Measurements from ENCODE around the gene TAF11L8.
"Not testable (repeated sequence)": the region's sequence is repeated elsewhere in the genome, so short reads cannot be mapped to it uniquely, and the experiment has no call there.

TAF11L8 gene

GRCh38 chr5:17590860-17591259 lies at the start of gene TAF11L8:
TSS of gene TAF11L8 (minus strand) at chr5:17590960.
- not testable (repeated sequence) for H4K20me1 ChIP-seq (ENCODE audit: insufficient read depth, low read length); H3K4me3 ChIP-seq (ENCODE audit: low read depth in 1 of 2, low read length in 2 of 2); DNase-seq; H3K27me3 ChIP-seq (ENCODE audit: insufficient read depth, low read length, poor library complexity); H3K9ac ChIP-seq (ENCODE audit: low read depth, low read length); H3K27ac ChIP-seq (ENCODE audit: low read length); H3K9me3 ChIP-seq (ENCODE audit: insufficient read depth, low read length, severe bottlenecking); H3K4me1 ChIP-seq (ENCODE audit: insufficient read depth, low read length); ATAC-seq (ENCODE audit: insufficient read depth, low read depth); H3K36me3 ChIP-seq (ENCODE audit: insufficient read depth, low read length); H3K4me2 ChIP-seq (ENCODE audit: insufficient read depth, low read length); H3K79me2 ChIP-seq (ENCODE audit: insufficient read depth, low read length); H2AFZ ChIP-seq (ENCODE audit: low read depth, low read length)

- Histone ChIP-seq H3K79me2 (ENCODE audit: insufficient read depth, low read length) (no peaks in the 10 kb centered on the region), H3K4me2 (ENCODE audit: insufficient read depth, low read length) (no peak within 1 kb of the TSS), H3K27ac (ENCODE audit: low read length) (no peak within 1 kb of the TSS), H3K9ac (ENCODE audit: low read depth, low read length) (no peak within 1 kb of the TSS), H3K36me3 (ENCODE audit: insufficient read depth, low read length) (no peaks in the 10 kb centered on the region), H3K4me1 (ENCODE audit: insufficient read depth, low read length) (no peaks in the 10 kb centered on the region), H2AFZ (ENCODE audit: low read depth, low read length) (no peak within 1 kb of the TSS), H3K27me3 (ENCODE audit: insufficient read depth, low read length, poor library complexity) (no peaks in the 10 kb centered on the region), H4K20me1 (ENCODE audit: insufficient read depth, low read length) (no peaks in the 10 kb centered on the region), H3K9me3 (ENCODE audit: insufficient read depth, low read length, severe bottlenecking) (no peaks in the 10 kb centered on the region), H3K4me3 (ENCODE audit: low read depth in 1 of 2, low read length in 2 of 2) (no peak within 1 kb of the TSS)
- DNase-seq: no peak
- no peak for TF ChIP-seq EZH2 (IDR thresholded peaks at IDR 0.05; ENCODE audit: borderline replicate concordance, low read depth, low read length, severe bottlenecking)
- TF ChIP-seq CTCF (IDR thresholded peaks at IDR 0.05; ENCODE audit: borderline replicate concordance, extremely low read depth, low read length, poor library complexity, severe bottlenecking): no peak
- ATAC-seq (ENCODE audit: insufficient read depth, low read depth): no peak
Measured at GRCh38 chr5:17634160-17634559, 43.4 kb upstream of the TAF11L8 start, which contains the start of gene TAF11L14. TSS of gene TAF11L14 (plus strand) at chr5:17634460.

- H3K9me3 ChIP-seq (ENCODE audit: insufficient read depth, low read length, severe bottlenecking); H3K36me3 ChIP-seq (ENCODE audit: insufficient read depth, low read length); H2AFZ ChIP-seq (ENCODE audit: low read depth, low read length); H4K20me1 ChIP-seq (ENCODE audit: insufficient read depth, low read length); DNase-seq; H3K9ac ChIP-seq (ENCODE audit: low read depth, low read length); H3K4me2 ChIP-seq (ENCODE audit: insufficient read depth, low read length); H3K4me1 ChIP-seq (ENCODE audit: insufficient read depth, low read length); ATAC-seq (ENCODE audit: insufficient read depth, low read depth); H3K27me3 ChIP-seq (ENCODE audit: insufficient read depth, low read length, poor library complexity); H3K4me3 ChIP-seq (ENCODE audit: low read depth in 1 of 2, low read length in 2 of 2); H3K79me2 ChIP-seq (ENCODE audit: insufficient read depth, low read length); H3K27ac ChIP-seq (ENCODE audit: low read length): not testable (repeated sequence)
Measured at GRCh38 chr5:17631788-17632187, 41.0 kb upstream of the TAF11L8 start, which contains the start of gene TAF11L13. TSS of gene TAF11L13 (plus strand) at chr5:17632088.

GRCh38 chr5:17625686-17626085 lies 34.9 kb upstream of the TAF11L8 start:
- Histone ChIP-seq H3K4me3 (ENCODE audit: low read depth in 1 of 2, low read length in 2 of 2) (no peak overlapping the region), H3K9me3 (ENCODE audit: insufficient read depth, low read length, severe bottlenecking) (no peaks in the 10 kb centered on the region), H3K27ac (ENCODE audit: low read length) (no peak overlapping the region), H3K4me2 (ENCODE audit: insufficient read depth, low read length) (no peak overlapping the region), H3K4me1 (ENCODE audit: insufficient read depth, low read length) (no peaks in the 10 kb centered on the region), H3K79me2 (ENCODE audit: insufficient read depth, low read length) (no peaks in the 10 kb centered on the region), H4K20me1 (ENCODE audit: insufficient read depth, low read length) (no peaks in the 10 kb centered on the region), H2AFZ (ENCODE audit: low read depth, low read length) (no peak overlapping the region), H3K27me3 (ENCODE audit: insufficient read depth, low read length, poor library complexity) (no peaks in the 10 kb centered on the region), H3K9ac (ENCODE audit: low read depth, low read length) (no peak overlapping the region), H3K36me3 (ENCODE audit: insufficient read depth, low read length) (no peaks in the 10 kb centered on the region)
- ATAC-seq (ENCODE audit: insufficient read depth, low read depth): no peak
- TF ChIP-seq EZH2 (IDR thresholded peaks at IDR 0.05; ENCODE audit: borderline replicate concordance, low read depth, low read length, severe bottlenecking) (no peak), CTCF (IDR thresholded peaks at IDR 0.05; ENCODE audit: borderline replicate concordance, extremely low read depth, low read length, poor library complexity, severe bottlenecking) (no peak)
- DNase-seq: no peak

Data from DND-41 (cell line).